Measurements from ENCODE around the gene LARP1B. TPM values are rescaled to one million over a fixed set of nuclear protein-coding genes. Genes with fewer than 3 reads are reported as not detected.

Gene LARP1B
- total RNA-seq, 2 experiments from 2014 or later, result 16.5 to 21.0 TPM

DNA sequence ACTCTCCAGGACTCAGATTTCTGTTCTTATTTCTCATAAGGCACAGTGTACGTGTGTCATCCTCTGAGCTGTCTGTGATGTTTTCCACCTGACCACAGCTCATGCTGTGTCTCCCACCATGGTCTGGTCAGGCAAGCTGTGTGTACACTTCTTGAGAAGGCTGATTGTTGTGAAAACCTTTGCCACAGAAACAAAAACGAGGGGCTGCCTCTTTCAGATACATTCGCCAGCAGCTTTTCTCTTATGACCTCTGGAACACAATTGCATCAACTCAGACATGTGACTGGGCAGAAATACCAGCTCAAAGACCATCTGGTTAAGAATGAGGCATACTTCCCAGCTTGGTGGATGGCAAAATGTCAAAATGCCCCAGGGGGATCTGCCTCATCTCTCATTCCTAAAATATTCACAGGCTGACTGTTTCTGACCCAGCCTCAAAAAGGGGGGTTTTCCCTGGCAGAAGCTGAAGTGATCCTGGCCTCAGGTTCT is 180.4 kb downstream of the LARP1B start:
- no peaks in the 10 kb centered on the region for H3K9me2 ChIP-seq (ENCODE audit: insufficient read depth, low read length)
- no peak overlapping the region for H3K4me3 ChIP-seq (ENCODE audit: low read depth, low read length, poor library complexity, severe bottlenecking)
- TF ChIP-seq, protein P1, sequence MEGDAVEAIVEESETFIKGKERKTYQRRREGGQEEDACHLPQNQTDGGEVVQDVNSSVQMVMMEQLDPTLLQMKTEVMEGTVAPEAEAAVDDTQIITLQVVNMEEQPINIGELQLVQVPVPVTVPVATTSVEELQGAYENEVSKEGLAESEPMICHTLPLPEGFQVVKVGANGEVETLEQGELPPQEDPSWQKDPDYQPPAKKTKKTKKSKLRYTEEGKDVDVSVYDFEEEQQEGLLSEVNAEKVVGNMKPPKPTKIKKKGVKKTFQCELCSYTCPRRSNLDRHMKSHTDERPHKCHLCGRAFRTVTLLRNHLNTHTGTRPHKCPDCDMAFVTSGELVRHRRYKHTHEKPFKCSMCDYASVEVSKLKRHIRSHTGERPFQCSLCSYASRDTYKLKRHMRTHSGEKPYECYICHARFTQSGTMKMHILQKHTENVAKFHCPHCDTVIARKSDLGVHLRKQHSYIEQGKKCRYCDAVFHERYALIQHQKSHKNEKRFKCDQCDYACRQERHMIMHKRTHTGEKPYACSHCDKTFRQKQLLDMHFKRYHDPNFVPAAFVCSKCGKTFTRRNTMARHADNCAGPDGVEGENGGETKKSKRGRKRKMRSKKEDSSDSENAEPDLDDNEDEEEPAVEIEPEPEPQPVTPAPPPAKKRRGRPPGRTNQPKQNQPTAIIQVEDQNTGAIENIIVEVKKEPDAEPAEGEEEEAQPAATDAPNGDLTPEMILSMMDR (conservative IDR thresholded peaks at IDR 0.05; ENCODE audit: low read length), result no peak
- TF ChIP-seq EZH2phosphoT487 (IDR thresholded peaks at IDR 0.05; ENCODE audit: borderline replicate concordance, low read depth, low read length), result no peak
- no peaks in the 10 kb centered on the region for H3K36me3 ChIP-seq (ENCODE audit: insufficient read depth, low read length)
- no peaks in the 10 kb centered on the region for H4K20me1 ChIP-seq (ENCODE audit: insufficient read depth, low read length)
- H2AFZ ChIP-seq (ENCODE audit: low read length), result no peak overlapping the region
- BruUV-seq (replicated peaks), result no TSS peak
- POLR2A ChIA-PET, result interaction anchor here (1.1 kb wide), 1 partner anchor 10 kb away, joined by 3 read pairs; no protein-coding TSS in a partner anchor
- intact Hi-C loops (cut with micrococcal nuclease; ENCODE audit: unreplicated experiment), result no loop called here
- CTCF ChIA-PET (ENCODE audit: unreplicated experiment), result interaction anchor here (0.6 kb wide), 1 partner anchor 1001 kb away, joined by 3 read pairs; no protein-coding TSS in a partner anchor
- DNase-seq (ENCODE audit: low spot score), result no peak
- no peaks in the 10 kb centered on the region for H3K9me3 ChIP-seq (ENCODE audit: low read length)
- no peaks in the 10 kb centered on the region for H3K79me2 ChIP-seq (ENCODE audit: insufficient read depth, low read depth, low read length)
- no peaks in the 10 kb centered on the region for H3K4me1 ChIP-seq (ENCODE audit: insufficient read depth, low read length, poor library complexity, severe bottlenecking)
- no peak overlapping the region for H3K4me2 ChIP-seq (ENCODE audit: low read length)
- H3K27ac ChIP-seq (ENCODE audit: low read depth, low read length, poor library complexity, severe bottlenecking), result no peak overlapping the region

DNA sequence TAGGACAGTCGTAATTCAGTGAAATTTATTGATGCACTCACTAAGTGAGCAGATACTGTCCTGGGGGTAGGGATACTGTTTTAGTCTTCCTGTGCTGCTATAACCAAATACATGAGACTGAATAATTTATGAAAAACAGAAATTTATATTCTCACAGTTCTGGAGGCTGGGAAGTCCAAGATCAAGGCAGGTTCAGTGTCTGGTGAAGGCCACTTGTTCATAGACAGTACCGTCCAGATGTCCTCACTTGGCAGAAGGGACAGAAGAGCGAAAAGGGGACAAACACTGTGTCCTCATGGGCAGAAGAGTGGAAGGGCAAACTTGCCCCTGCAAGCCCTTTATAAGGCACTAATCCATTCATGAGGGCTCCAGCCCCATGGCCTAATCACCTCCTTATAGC is 180.9 kb downstream of the LARP1B start:
- H3K27ac ChIP-seq (ENCODE audit: low read depth, low read length, poor library complexity, severe bottlenecking), result no peak overlapping the region
- H3K79me2 ChIP-seq (ENCODE audit: insufficient read depth, low read depth, low read length), result no peaks in the 10 kb centered on the region
- H3K4me1 ChIP-seq (ENCODE audit: insufficient read depth, low read length, poor library complexity, severe bottlenecking), result no peaks in the 10 kb centered on the region
- intact Hi-C loops (cut with micrococcal nuclease; ENCODE audit: unreplicated experiment), result no loop called here
- no TSS peak for BruUV-seq (replicated peaks)
- ChIA-PET CTCF (ENCODE audit: unreplicated experiment) (interaction anchor here (0.6 kb wide), 1 partner anchor 1000 kb away, joined by 3 read pairs; no protein-coding TSS in a partner anchor), POLR2A (interaction anchor here (1.1 kb wide), 1 partner anchor 11 kb away, joined by 3 read pairs; no protein-coding TSS in a partner anchor)
- H4K20me1 ChIP-seq (ENCODE audit: insufficient read depth, low read length), result no peaks in the 10 kb centered on the region
- no peaks in the 10 kb centered on the region for H3K9me3 ChIP-seq (ENCODE audit: low read length)
- no peak for DNase-seq (ENCODE audit: low spot score)
- H2AFZ ChIP-seq (ENCODE audit: low read length), result no peak overlapping the region
- H3K4me3 ChIP-seq (ENCODE audit: low read depth, low read length, poor library complexity, severe bottlenecking), result no peak overlapping the region
- H3K36me3 ChIP-seq (ENCODE audit: insufficient read depth, low read length), result no peaks in the 10 kb centered on the region
- no peaks in the 10 kb centered on the region for H3K9me2 ChIP-seq (ENCODE audit: insufficient read depth, low read length)
- no peak overlapping the region for H3K4me2 ChIP-seq (ENCODE audit: low read length)
- no peak for TF ChIP-seq EZH2phosphoT487 (IDR thresholded peaks at IDR 0.05; ENCODE audit: borderline replicate concordance, low read depth, low read length)
- TF ChIP-seq, protein P1 (conservative IDR thresholded peaks at IDR 0.05; ENCODE audit: low read length), result no peak

DNA sequence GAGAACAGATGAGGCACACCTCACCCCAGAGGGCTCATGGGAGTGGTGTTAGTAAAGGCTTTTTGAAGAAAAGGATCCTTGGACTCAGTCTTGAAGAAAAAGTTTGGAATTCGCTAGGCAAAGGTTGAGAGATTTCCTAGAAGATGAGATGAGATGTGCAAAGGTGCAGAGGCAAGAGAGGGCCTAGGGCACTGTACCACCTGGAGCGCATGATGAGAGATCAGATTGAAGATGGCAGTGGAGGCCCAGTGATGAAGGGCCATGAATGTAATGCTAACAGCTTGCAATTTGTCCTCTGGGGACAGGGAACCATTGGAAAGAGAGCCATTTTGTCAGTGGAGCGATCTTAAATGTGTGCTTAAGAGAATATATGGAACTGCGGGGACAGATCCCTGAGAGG is 181.5 kb downstream of the LARP1B start:
- Histone ChIP-seq H3K27ac (ENCODE audit: low read depth, low read length, poor library complexity, severe bottlenecking) (no peak overlapping the region), H3K9me3 (ENCODE audit: low read length) (peaks cover 1% of the 10 kb centered on the region; the same call in 1 of the 2 replicates), H3K4me1 (ENCODE audit: insufficient read depth, low read length, poor library complexity, severe bottlenecking) (no peaks in the 10 kb centered on the region), H3K9me2 (ENCODE audit: insufficient read depth, low read length) (no peaks in the 10 kb centered on the region), H3K4me2 (ENCODE audit: low read length) (no peak overlapping the region), H3K4me3 (ENCODE audit: low read depth, low read length, poor library complexity, severe bottlenecking) (no peak overlapping the region), H4K20me1 (ENCODE audit: insufficient read depth, low read length) (no peaks in the 10 kb centered on the region), H2AFZ (ENCODE audit: low read length) (no peak overlapping the region), H3K79me2 (ENCODE audit: insufficient read depth, low read depth, low read length) (no peaks in the 10 kb centered on the region), H3K36me3 (ENCODE audit: insufficient read depth, low read length) (no peaks in the 10 kb centered on the region)
- ChIA-PET POLR2A (no interaction called here), CTCF (ENCODE audit: unreplicated experiment) (no interaction called here)
- BruUV-seq (replicated peaks), result no TSS peak
- TF ChIP-seq EZH2phosphoT487 (IDR thresholded peaks at IDR 0.05; ENCODE audit: borderline replicate concordance, low read depth, low read length), result no peak
- TF ChIP-seq, protein P1 (conservative IDR thresholded peaks at IDR 0.05; ENCODE audit: low read length), result no peak
- no peak for DNase-seq (ENCODE audit: low spot score)
- intact Hi-C loops (cut with micrococcal nuclease; ENCODE audit: unreplicated experiment), result no loop called here

Measured in OCI-LY7 (cell line).